Type B pancreatic cell (in vitro differentiated cells): ENCODE measurements around the gene IGSF3. TPM values are rescaled to one million over a fixed set of nuclear protein-coding genes. Genes with fewer than 3 reads are reported as not detected.

Experiments
- DNase-seq: peaks from one replicate; pipeline ENCODE4 v3.0.0; 2021; ENCODE audit warnings: mixed read lengths; ENCODE audit not compliant: unreplicated experiment; ENCODE audit errors: extremely low spot score
- H3K27ac Mint-ChIP-seq: 2 replicates; pipeline ENCODE4 v1.8.0; 2021; ENCODE audit warnings: mild to moderate bottlenecking, mixed read lengths
- H3K27me3 Mint-ChIP-seq: 2 replicates; pipeline ENCODE4 v1.8.0; 2021; ENCODE audit warnings: mixed read lengths
- H3K36me3 Mint-ChIP-seq: 2 replicates; pipeline ENCODE4 v1.8.0; 2021; ENCODE audit warnings: mixed read lengths
- H3K4me1 Mint-ChIP-seq: one replicate; pipeline ENCODE4 v1.8.0; 2021; ENCODE audit warnings: mixed read lengths; ENCODE audit not compliant: unreplicated experiment
- H3K4me3 Mint-ChIP-seq: 2 replicates; pipeline ENCODE4 v1.8.0; 2021; ENCODE audit warnings: mild to moderate bottlenecking, mixed read lengths
- H3K9me3 Mint-ChIP-seq: 2 replicates; pipeline ENCODE4 v1.8.0; 2021; ENCODE audit warnings: mixed read lengths
- CTCF ChIP-seq: fragments of 200-600 bp; sonication (generic); conservative IDR thresholded peaks from 2 replicates; pipeline ENCODE4 v1.5.0; 2021; ENCODE audit warnings: antibody characterized with exemption, mild to moderate bottlenecking
- total RNA-seq: library from RNA; stranded (reverse); gene quantifications from 2 replicates; pipeline ENCODE4 v1.2.1, GENCODE V29; 2021; ENCODE audit warnings: low replicate concordance

IGSF3 gene
- total RNA-seq, 1 donor from 2014 or later, result 42.9 TPM

- no peak for DNase-seq
- H3K27me3 Mint-ChIP-seq, result peaks cover 5% of the 10 kb centered on the region
- peak overlapping the region; percentile 97 for H3K4me3 Mint-ChIP-seq
- H3K9me3 Mint-ChIP-seq, result no peaks in the 10 kb centered on the region
- peaks cover 19% of the 10 kb centered on the region for H3K36me3 Mint-ChIP-seq
- peak; percentile 23 for TF ChIP-seq CTCF
- H3K27ac Mint-ChIP-seq, result peak overlapping the region; percentile 16
- peaks cover 47% of the 10 kb centered on the region for H3K4me1 Mint-ChIP-seq
Observed at GRCh38 chr1:116667078-116667574, 407 bp downstream of the IGSF3 start.

DNA sequence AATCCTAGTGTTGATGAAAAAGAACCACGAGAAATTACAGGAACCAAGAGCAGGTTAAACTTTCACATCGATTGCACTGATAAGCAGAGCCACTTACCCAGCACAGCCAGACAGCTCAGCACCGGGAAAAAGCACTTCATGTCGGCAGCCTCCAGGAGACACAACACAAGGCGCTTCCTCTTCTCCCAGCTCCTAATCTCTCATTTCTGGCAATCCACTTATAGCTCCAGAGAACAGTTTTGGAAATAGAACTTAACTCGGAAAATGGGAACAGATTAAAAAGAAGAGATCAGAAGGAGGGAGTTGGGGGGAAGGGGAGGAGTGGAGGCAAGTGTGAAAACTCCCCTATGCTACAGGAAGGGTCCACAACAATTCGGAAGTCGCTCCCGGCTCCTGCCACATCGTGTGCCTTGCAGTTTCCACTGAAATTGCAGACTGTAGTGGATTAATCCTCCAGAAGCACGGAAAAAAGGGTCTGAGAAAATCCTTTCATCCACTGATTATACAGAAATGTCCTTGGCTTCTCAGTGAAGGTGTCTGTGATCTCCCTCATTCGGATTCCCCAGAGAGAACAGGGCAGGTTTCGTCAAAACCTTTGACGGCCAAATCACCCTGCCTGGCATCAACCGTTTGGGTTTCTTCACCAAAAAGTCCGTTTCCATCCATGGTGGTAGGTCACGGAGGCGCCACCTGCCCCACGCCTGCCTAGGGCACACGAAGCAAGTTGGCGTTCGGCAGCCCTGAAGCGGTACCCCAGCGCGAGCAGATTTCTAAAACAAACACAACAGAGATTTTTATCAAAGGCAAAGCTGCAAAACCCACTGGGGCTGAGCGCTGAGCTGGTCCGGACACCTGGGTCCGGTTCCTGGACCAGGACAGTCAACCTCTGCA, 1.1 kb downstream of the IGSF3 start:
- Mint-ChIP-seq H3K27ac (peak overlapping the region; percentile 16), H3K4me3 (peak overlapping the region; percentile 97), H3K27me3 (peaks cover 5% of the 10 kb centered on the region), H3K9me3 (no peaks in the 10 kb centered on the region), H3K36me3 (peaks cover 19% of the 10 kb centered on the region), H3K4me1 (peaks cover 43% of the 10 kb centered on the region)
- TF ChIP-seq CTCF, result peak; percentile 18
- DNase-seq, result no peak

DNA sequence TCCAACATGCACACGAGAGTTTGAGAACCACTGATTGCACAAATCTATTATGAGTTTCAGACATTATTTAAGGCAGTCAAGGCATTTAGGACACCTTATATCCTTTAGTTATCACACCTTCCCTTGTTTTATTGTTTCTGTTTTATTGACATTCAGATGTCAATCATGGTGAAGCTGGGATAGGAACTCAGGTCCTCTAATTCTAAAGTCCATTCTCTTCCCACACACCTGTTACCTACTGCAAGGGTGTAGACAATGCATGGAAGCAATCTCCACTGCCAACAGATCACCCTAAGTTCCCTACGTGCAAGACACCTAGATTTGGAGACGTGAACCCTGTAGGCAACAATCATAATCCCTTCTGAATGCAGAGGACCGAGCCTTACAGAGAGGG, 2.6 kb downstream of the IGSF3 start:
- Mint-ChIP-seq H3K27me3 (peaks cover 5% of the 10 kb centered on the region), H3K4me3 (peak overlapping the region; percentile 97), H3K4me1 (peaks cover 43% of the 10 kb centered on the region), H3K36me3 (peaks cover 19% of the 10 kb centered on the region), H3K27ac (no peak overlapping the region), H3K9me3 (no peaks in the 10 kb centered on the region)
- DNase-seq, result no peak
- TF ChIP-seq CTCF, result no peak

DNA sequence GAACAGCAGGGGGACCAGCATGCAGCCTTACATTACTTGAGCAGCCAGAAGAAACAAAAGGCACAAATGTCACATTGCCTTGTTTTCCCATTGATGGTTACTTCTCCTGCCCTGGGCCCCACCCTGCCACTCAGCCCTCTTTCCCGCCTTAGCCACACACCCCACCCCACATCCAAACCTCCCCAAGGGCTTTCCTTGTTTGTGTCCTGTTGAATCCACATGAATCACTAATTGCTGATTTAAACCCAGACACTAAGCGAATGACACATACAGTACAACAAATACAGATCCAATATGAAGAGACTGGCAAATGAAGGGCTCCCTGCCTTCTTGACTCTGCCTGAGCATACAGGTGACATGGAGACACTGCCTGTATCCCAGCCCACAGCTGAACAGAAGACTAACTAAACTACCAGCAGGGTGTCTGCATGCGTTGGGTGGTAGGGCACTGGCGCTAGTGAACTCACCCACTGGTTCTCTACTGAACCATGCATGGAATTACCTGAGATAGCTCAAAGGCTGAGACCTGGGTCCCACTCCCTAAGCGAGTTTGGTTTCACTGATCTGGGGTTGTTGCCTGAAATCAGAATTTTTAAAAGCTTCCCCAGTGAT, 3.1 kb downstream of the IGSF3 start:
- Mint-ChIP-seq H3K36me3 (peaks cover 19% of the 10 kb centered on the region), H3K27me3 (peaks cover 5% of the 10 kb centered on the region), H3K27ac (no peak overlapping the region), H3K4me3 (peak overlapping the region; percentile 97), H3K4me1 (peaks cover 43% of the 10 kb centered on the region), H3K9me3 (no peaks in the 10 kb centered on the region)
- no peak for TF ChIP-seq CTCF
- no peak for DNase-seq

- Mint-ChIP-seq H3K9me3 (no peaks in the 10 kb centered on the region), H3K4me1 (peaks cover 46% of the 10 kb centered on the region), H3K36me3 (peaks cover 22% of the 10 kb centered on the region), H3K27me3 (peaks cover 5% of the 10 kb centered on the region), H3K4me3 (peak overlapping the region; percentile 97), H3K27ac (no peak overlapping the region)
- TF ChIP-seq CTCF, result no peak
- DNase-seq, result no peak
Observed at GRCh38 chr1:116663821-116664220, 3.7 kb downstream of the IGSF3 start.
